ENCODE measurements around the gene CCNL2. TPM values are rescaled to one million over a fixed set of nuclear protein-coding genes. Genes with fewer than 3 reads are reported as not detected.

CCNL2 gene
- total and polyA plus RNA-seq, 2 experiments from 2014 or later = 115 to 146 TPM

GRCh38 chr1:1391225-1391624, 7.9 kb downstream of the CCNL2 start:
- H3K27me3 Mint-ChIP-seq (ENCODE audit: insufficient read depth, low read depth, poor library complexity) = peaks cover 4% of the 10 kb centered on the region
- peaks cover 86% of the 10 kb centered on the region for H3K36me3 ChIP-seq (ENCODE audit: insufficient read depth)

More at GRCh38 chr1:1391225-1391624, 7.9 kb downstream of the CCNL2 start:
- TF ChIP-seq JUNB (IDR thresholded peaks at IDR 0.05; ENCODE audit: unreplicated experiment) (no peak), ZNF114 (CRISPR knock-in tag; IDR thresholded peaks at IDR 0.05) (no peak), EZH2phosphoT487 (IDR thresholded peaks at IDR 0.05; ENCODE audit: unreplicated experiment) (no peak), NANOG (IDR thresholded peaks at IDR 0.05; ENCODE audit: borderline replicate concordance) (no peak), ETS1 (IDR thresholded peaks at IDR 0.05) (no peak), REST (IDR thresholded peaks at IDR 0.05; ENCODE audit: unreplicated experiment) (no peak), ZNF462 (CRISPR knock-in tag; IDR thresholded peaks at IDR 0.05) (no peak), POLR2AphosphoS5 (IDR thresholded peaks at IDR 0.05; ENCODE audit: low read depth) (no peak), EZH2 (IDR thresholded peaks at IDR 0.05; ENCODE audit: low read depth, unreplicated experiment) (no peak), CREB1 (CRISPR knock-in tag; IDR thresholded peaks at IDR 0.05; ENCODE audit: low read depth) (no peak), STAT1 (IDR thresholded peaks at IDR 0.05; ENCODE audit: unreplicated experiment) (no peak), CTCF (conservative IDR thresholded peaks at IDR 0.05; ENCODE audit: low read depth in 2 of 2) (no peak), ZNF331 (CRISPR knock-in tag; IDR thresholded peaks at IDR 0.05; ENCODE audit: low read depth) (no peak)
- peaks cover 45% of the 10 kb centered on the region for H3F3A ChIP-seq (replicated peaks; ENCODE audit: low read depth)
- H3K27me3 ChIP-seq (ENCODE audit: insufficient read depth) = no peaks in the 10 kb centered on the region
- no peaks in the 10 kb centered on the region for H3K9me3 Mint-ChIP-seq
- H3K36me3 Mint-ChIP-seq (ENCODE audit: low read depth) = peaks cover 97% of the 10 kb centered on the region
- H3K79me2 ChIP-seq (replicated peaks; ENCODE audit: insufficient read depth) = peaks cover 35% of the 10 kb centered on the region
- no peaks in the 10 kb centered on the region for H3K4me1 Mint-ChIP-seq
- DNase-seq (ENCODE audit: low spot score) = no peak
- ATAC-seq = no peak
- H3K27ac Mint-ChIP-seq = no peak overlapping the region
- H3K27ac ChIP-seq (ENCODE audit: low read depth) = no peak overlapping the region
- H4K20me1 ChIP-seq (replicated peaks; ENCODE audit: insufficient read depth) = peaks cover 24% of the 10 kb centered on the region
- no peaks in the 10 kb centered on the region for H3K4me1 ChIP-seq (ENCODE audit: insufficient read depth)
- H2AFZ ChIP-seq = no peak overlapping the region
- no peak overlapping the region for H3K4me2 ChIP-seq
- no peak overlapping the region for H3K4me3 Mint-ChIP-seq
- no peaks in the 10 kb centered on the region for H3K9me2 ChIP-seq (ENCODE audit: insufficient read depth)
- H3K4me3 ChIP-seq = no peak overlapping the region
